DMS53 treated with DMSO at 0.1 percent for 48 hours (cell line): ENCODE measurements around the gene COX10.
"Not testable (repeated sequence)": the region's sequence is repeated elsewhere in the genome, so short reads cannot be mapped to it uniquely, and the experiment has no call there.

Experiments
- DNase-seq: peaks from one replicate; lab custom pipeline; 2025; ENCODE audit not compliant: unreplicated experiment; lab: John Stamatoyannopoulos, UW

The COX10 gene

GRCh38 chr17:14204084-14204483 lies 134.8 kb downstream of the COX10 start:
- DNase-seq, result no peak

- no peak for DNase-seq
These were observed 135.2 kb downstream of the COX10 start for GRCh38 chr17:14204546-14204945.

- DNase-seq, result no peak
These were observed 136.1 kb downstream of the COX10 start for GRCh38 chr17:14205380-14205779.

- no peak for DNase-seq
These were observed 136.7 kb downstream of the COX10 start for GRCh38 chr17:14205992-14206461.

GRCh38 chr17:14206891-14207290 lies 137.6 kb downstream of the COX10 start:
- DNase-seq, result no peak

- no peak for DNase-seq
These were observed 138.5 kb downstream of the COX10 start for GRCh38 chr17:14207791-14208190.

GRCh38 chr17:14209215-14209614 lies 139.9 kb downstream of the COX10 start:
- no peak for DNase-seq

GRCh38 chr17:14211246-14211645 lies 141.9 kb downstream of the COX10 start:
- DNase-seq, result no peak

- no peak for DNase-seq
These were observed 142.5 kb downstream of the COX10 start for GRCh38 chr17:14211801-14212200.

GRCh38 chr17:14212401-14212800 lies 143.1 kb downstream of the COX10 start:
- DNase-seq, result no peak

- DNase-seq, result no peak
These were observed 145.0 kb downstream of the COX10 start for GRCh38 chr17:14214271-14214670.

GRCh38 chr17:14222611-14223010 lies 153.3 kb downstream of the COX10 start:
- no peak for DNase-seq

- no peak for DNase-seq
These were observed 156.1 kb downstream of the COX10 start for GRCh38 chr17:14225254-14225980.

- no peak for DNase-seq
These were observed 157.7 kb downstream of the COX10 start for GRCh38 chr17:14227052-14227451.

GRCh38 chr17:14228903-14229302 lies 159.6 kb downstream of the COX10 start:
- DNase-seq, result no peak

- not testable (repeated sequence) for DNase-seq
These were observed 161.9 kb downstream of the COX10 start for GRCh38 chr17:14231187-14231586.

- DNase-seq, result not testable (repeated sequence)
These were observed 165.7 kb downstream of the COX10 start for GRCh38 chr17:14235047-14235446.

GRCh38 chr17:14236032-14236431 lies 166.7 kb downstream of the COX10 start:
- not testable (repeated sequence) for DNase-seq

GRCh38 chr17:14236762-14237161 lies 167.5 kb downstream of the COX10 start, which contains the start of gene CDRT15:
Gene CDRT15 (minus strand): TSS chr17:14236862. CDS start chr17:14236833, 29 bp downstream.
- not testable (repeated sequence) for DNase-seq

GRCh38 chr17:14239271-14239670 lies 170.0 kb downstream of the COX10 start:
- not testable (repeated sequence) for DNase-seq

GRCh38 chr17:14245002-14245401 lies 175.7 kb downstream of the COX10 start:
- DNase-seq, result no peak

- no peak for DNase-seq
These were observed 176.3 kb downstream of the COX10 start for GRCh38 chr17:14245629-14246028.
